Measurements from ENCODE around the gene ST8SIA2. TPM values are rescaled to one million over a fixed set of nuclear protein-coding genes. Genes with fewer than 3 reads are reported as not detected.

ST8SIA2 gene
- total RNA-seq, 4 donors from 2014 or later: not detected

DNA sequence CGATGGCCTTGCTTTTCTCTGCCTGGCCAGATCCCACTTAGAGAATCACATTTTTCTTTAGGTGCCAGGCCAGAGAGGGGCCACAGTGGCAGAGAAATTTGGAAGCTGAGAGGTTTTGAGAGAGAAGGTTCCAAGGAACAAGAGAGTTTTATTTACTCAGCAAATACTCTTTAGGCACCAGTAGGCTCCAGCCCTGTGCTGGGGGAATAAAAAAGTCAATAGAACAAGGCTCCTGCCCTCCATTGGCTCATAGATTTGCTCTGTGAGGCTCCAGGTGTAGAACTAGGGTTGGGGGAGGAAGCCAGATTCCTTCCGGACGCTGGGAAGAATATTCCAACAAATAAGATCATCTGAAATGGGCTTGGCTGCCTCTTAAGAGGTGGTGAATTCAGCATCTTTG lies 59.9 kb downstream of the ST8SIA2 start:
- no peak overlapping the region for H3K4me3 ChIP-seq
- DNase-seq: no peak
- H3K27me3 ChIP-seq: no peaks in the 10 kb centered on the region
- TF ChIP-seq, protein P1, sequence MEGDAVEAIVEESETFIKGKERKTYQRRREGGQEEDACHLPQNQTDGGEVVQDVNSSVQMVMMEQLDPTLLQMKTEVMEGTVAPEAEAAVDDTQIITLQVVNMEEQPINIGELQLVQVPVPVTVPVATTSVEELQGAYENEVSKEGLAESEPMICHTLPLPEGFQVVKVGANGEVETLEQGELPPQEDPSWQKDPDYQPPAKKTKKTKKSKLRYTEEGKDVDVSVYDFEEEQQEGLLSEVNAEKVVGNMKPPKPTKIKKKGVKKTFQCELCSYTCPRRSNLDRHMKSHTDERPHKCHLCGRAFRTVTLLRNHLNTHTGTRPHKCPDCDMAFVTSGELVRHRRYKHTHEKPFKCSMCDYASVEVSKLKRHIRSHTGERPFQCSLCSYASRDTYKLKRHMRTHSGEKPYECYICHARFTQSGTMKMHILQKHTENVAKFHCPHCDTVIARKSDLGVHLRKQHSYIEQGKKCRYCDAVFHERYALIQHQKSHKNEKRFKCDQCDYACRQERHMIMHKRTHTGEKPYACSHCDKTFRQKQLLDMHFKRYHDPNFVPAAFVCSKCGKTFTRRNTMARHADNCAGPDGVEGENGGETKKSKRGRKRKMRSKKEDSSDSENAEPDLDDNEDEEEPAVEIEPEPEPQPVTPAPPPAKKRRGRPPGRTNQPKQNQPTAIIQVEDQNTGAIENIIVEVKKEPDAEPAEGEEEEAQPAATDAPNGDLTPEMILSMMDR (IDR thresholded peaks at IDR 0.05): no peak
- TF ChIP-seq POLR2A (IDR thresholded peaks at IDR 0.05): no peak
- H3K36me3 ChIP-seq: no peaks in the 10 kb centered on the region
- no peaks in the 10 kb centered on the region for H3K9me3 ChIP-seq
- no peak overlapping the region for H3K27ac ChIP-seq
- no peaks in the 10 kb centered on the region for H3K4me1 ChIP-seq

- no peak overlapping the region for H3K4me3 ChIP-seq
- TF ChIP-seq POLR2A (IDR thresholded peaks at IDR 0.05): no peak
- TF ChIP-seq, protein P1 (IDR thresholded peaks at IDR 0.05): no peak
- no peaks in the 10 kb centered on the region for H3K36me3 ChIP-seq
- H3K4me1 ChIP-seq: no peaks in the 10 kb centered on the region
- H3K27ac ChIP-seq: no peak overlapping the region
- DNase-seq: no peak
- no peaks in the 10 kb centered on the region for H3K9me3 ChIP-seq
- no peaks in the 10 kb centered on the region for H3K27me3 ChIP-seq
These were observed 60.9 kb downstream of the ST8SIA2 start for GRCh38 chr15:92454555-92455105.

GRCh38 chr15:92455271-92455670 lies 61.6 kb downstream of the ST8SIA2 start:
- Histone ChIP-seq H3K27ac (no peak overlapping the region), H3K4me1 (no peaks in the 10 kb centered on the region), H3K36me3 (no peaks in the 10 kb centered on the region), H3K27me3 (no peaks in the 10 kb centered on the region), H3K9me3 (no peaks in the 10 kb centered on the region), H3K4me3 (no peak overlapping the region)
- DNase-seq: no peak
- TF ChIP-seq POLR2A (IDR thresholded peaks at IDR 0.05): no peak
- TF ChIP-seq, protein P1 (IDR thresholded peaks at IDR 0.05): no peak

DNA sequence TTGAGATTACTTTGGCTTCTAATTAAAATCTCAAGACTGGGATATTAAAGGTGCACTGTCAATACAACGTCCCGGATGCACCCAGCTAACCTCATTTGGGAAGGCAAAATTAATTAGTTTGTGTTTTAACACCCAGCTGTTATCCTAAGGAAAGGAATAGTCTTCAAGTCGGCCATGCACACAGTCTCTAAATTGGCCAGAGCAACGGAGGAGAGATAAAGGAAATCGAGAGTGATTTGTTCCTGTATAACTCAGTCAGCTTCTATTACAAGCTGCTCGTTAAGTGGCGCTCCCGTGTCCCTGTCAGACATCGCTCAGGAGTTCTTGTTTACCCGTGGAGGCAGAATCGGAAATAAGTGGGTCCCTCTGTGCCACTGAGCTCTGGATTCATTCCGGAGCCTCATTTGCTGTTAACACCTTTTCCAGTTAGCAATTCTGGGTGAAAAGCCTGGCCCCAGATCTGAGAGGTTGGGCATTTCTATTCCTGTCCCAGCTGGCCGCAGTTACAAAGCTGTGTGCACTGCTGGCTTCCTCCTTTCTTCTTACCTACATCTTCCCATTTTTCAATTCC lies 63.9 kb downstream of the ST8SIA2 start:
- Histone ChIP-seq H3K27ac (no peak overlapping the region), H3K9me3 (no peaks in the 10 kb centered on the region), H3K36me3 (no peaks in the 10 kb centered on the region), H3K27me3 (no peaks in the 10 kb centered on the region), H3K4me1 (no peaks in the 10 kb centered on the region), H3K4me3 (no peak overlapping the region)
- DNase-seq: no peak
- TF ChIP-seq, protein P1 (IDR thresholded peaks at IDR 0.05): no peak
- no peak for TF ChIP-seq POLR2A (IDR thresholded peaks at IDR 0.05)

- H3K27me3 ChIP-seq: no peaks in the 10 kb centered on the region
These were observed 66.3 kb downstream of the ST8SIA2 start for GRCh38 chr15:92460023-92460422.

More at GRCh38 chr15:92460023-92460422, 66.3 kb downstream of the ST8SIA2 start:
- H3K9me3 ChIP-seq: no peaks in the 10 kb centered on the region
- H3K4me3 ChIP-seq: no peak overlapping the region
- no peak for TF ChIP-seq POLR2A (IDR thresholded peaks at IDR 0.05)
- TF ChIP-seq, protein P1 (IDR thresholded peaks at IDR 0.05): no peak
- H3K4me1 ChIP-seq: no peaks in the 10 kb centered on the region
- H3K27ac ChIP-seq: no peak overlapping the region
- no peak for DNase-seq
- H3K36me3 ChIP-seq: no peaks in the 10 kb centered on the region

Measured in Peyer's patch (tissue), 4 donors.